Adrenal gland (tissue), 12 donors: ENCODE data around the gene FHOD3. TPM values are rescaled to one million over a fixed set of nuclear protein-coding genes. Genes with fewer than 3 reads are reported as not detected.

ENCODE experiments used
- DNase-seq, 7 donors: peaks; one replicate each; pipeline ENCODE4 v3.0.0-alpha.2; 2019 to 2020
- H3K27ac ChIP-seq, 5 donors: fragments of 200-600 bp; sonication (generic) in 4 of 5; 1 replicate in 3 of 5; 2 replicates in 2 of 5; pipeline versions ENCODE4 v1.5.1 to v1.8.0; 2016 to 2020; ENCODE audit warnings: mild to moderate bottlenecking in 1 of 5
- H3K27me3 ChIP-seq: fragments of 200-600 bp; 2 replicates; pipeline ENCODE4 v1.8.0; 2021
- H3K36me3 ChIP-seq, 2 donors: fragments of 200-600 bp; replicated peaks in 1 of 2; 1 replicate in 1 of 2; 2 replicates in 1 of 2; pipeline versions ENCODE4 v1.5.1 to v1.8.0; 2018 to 2022
- H3K4me1 ChIP-seq, 2 donors: fragments of 200-600 bp; replicated peaks in 1 of 2; 1 replicate in 1 of 2; 2 replicates in 1 of 2; pipeline versions ENCODE4 v1.5.1 to v1.8.0; 2018 to 2021
- H3K4me3 ChIP-seq, 4 donors: fragments of 200-600 bp; sonication (generic) in 3 of 4; one replicate each; pipeline ENCODE4 v1.5.1; 2016 to 2018
- H3K9me3 ChIP-seq, 3 donors: fragments of 200-600 bp; sonication (generic) in 1 of 3; replicated peaks in 1 of 3; 1 replicate in 2 of 3; 2 replicates in 1 of 3; pipeline versions ENCODE4 v1.5.1 to v1.8.0; 2016 to 2021
- POLR2A ChIP-seq, 2 donors: fragments of 450-650 bp; IDR thresholded peaks; one replicate each; pipeline ENCODE4 v1.6.1; 2017; ENCODE audit warnings: antibody characterized with exemption in 2 of 2, mild to moderate bottlenecking in 2 of 2, moderate library complexity in 1 of 2
- WGBS, 4 donors: extraction: QIAGEN DNeasy Blood & Tissue Kit in 2 of 4; methylation state at CpG; one replicate each; pipeline versions ENCODE4 v1.1.5 to v1.1.7; 2013 to 2017; 5-methylcytosine and 5-hydroxymethylcytosine counted together
- intact Hi-C, 2 donors: fragments of 100-400 bp; cut with DNase I; formaldehyde crosslinking; loops; one replicate each; pipeline versions ENCODE4 v1.14.1 to v1.15.0; 2022 to 2023
- polyA plus RNA-seq, 3 donors: library from polyadenylated mRNA; stranded (reverse); fragments of 200-250 nt in 2 of 3; fragments of 350-450 nt in 1 of 3; fragmentation: Illumina TruSeq in 1 of 3; extraction: RNeasy Lipid Tissue Mini Kit (QIAGEN cat#74804) in 1 of 3; gene quantifications; one replicate each; pipeline ENCODE4 v1.2.3, GENCODE V29; 2013 to 2014
- total RNA-seq, 9 donors: library from RNA; depleted of rRNA in 4 of 9; stranded (reverse); fragments of >200 nt in 4 of 9; fragments of 120-200 nt in 1 of 9; fragmentation: NEBNext Ultra II Directional in 1 of 9; extraction: Animal tissue kit (Norgen Biotek cat#: 25700) in 1 of 9; gene quantifications; one replicate each; pipeline versions ENCODE4 v1.1.0 to v1.2.4, GENCODE V29; 2013 to 2023
- TF ChIP-seq, protein P1 (sequence below), 6 experiments: fragments of 450-650 bp in 4 of 6; fragments of 200-600 bp in 2 of 6; sonication (generic) in 1 of 6; IDR thresholded peaks; 1 replicate in 5 of 6; 2 replicates in 1 of 6; pipeline versions ENCODE4 v1.5.1 to v1.8.0; 2016 to 2021; ENCODE audit warnings: antibody characterized with exemption in 6 of 6, mild to moderate bottlenecking in 2 of 6, moderate library complexity in 1 of 6
- donor health status: healthy with polysubstance abuse.
- donor health status: Bipolar disorder and iron deficiency.
- donor health status: DM: yes; HTN: yes; CAD: no.
- donor health status: DM: no; HTN: no; CAD: no.
- donor health status: DM: no; HTN: no; CAD: no.
- donor health status: DM: yes; HTN: yes; CAD: no.

The FHOD3 gene
- total and polyA plus RNA-seq, 12 donors = 17.5 to 87.9 (median 48.5) TPM

DNA sequence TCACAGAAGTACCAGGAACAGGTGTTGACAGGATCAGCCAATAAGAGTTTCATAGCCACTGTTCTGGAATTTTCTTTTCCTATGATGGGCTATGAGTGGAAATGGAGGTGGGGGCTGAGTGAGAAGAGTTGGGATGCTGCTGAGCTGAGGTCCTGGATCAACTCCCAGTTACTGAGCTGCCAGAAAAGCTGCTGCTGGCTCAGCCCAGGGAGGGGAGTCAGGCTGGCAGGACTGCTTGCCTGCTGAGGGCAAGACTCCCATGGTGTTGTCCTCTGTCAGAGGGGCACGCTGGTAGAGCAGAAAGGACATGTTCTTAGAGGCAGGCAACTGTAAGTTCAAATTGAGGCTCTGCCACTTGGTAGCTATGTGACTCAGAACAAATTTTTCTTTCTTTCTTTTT is 519.5 kb downstream of the FHOD3 start:
- WGBS, 4 donors = 89 to 100% (median 97%) methylated on average over 1 of the region's 1 CpG
- no peak for DNase-seq
- Histone ChIP-seq H3K4me3 (no peak overlapping the region), H3K27me3 (no peaks in the 10 kb centered on the region), H3K36me3 (peaks cover 0 to 17% of the 10 kb centered on the region in 2 donors), H3K9me3 (no peaks in the 10 kb centered on the region), H3K27ac (no peak overlapping the region), H3K4me1 (peaks cover 5 to 13% of the 10 kb centered on the region in 2 donors)
- intact Hi-C loops = no loop called here
- TF ChIP-seq, protein P1, sequence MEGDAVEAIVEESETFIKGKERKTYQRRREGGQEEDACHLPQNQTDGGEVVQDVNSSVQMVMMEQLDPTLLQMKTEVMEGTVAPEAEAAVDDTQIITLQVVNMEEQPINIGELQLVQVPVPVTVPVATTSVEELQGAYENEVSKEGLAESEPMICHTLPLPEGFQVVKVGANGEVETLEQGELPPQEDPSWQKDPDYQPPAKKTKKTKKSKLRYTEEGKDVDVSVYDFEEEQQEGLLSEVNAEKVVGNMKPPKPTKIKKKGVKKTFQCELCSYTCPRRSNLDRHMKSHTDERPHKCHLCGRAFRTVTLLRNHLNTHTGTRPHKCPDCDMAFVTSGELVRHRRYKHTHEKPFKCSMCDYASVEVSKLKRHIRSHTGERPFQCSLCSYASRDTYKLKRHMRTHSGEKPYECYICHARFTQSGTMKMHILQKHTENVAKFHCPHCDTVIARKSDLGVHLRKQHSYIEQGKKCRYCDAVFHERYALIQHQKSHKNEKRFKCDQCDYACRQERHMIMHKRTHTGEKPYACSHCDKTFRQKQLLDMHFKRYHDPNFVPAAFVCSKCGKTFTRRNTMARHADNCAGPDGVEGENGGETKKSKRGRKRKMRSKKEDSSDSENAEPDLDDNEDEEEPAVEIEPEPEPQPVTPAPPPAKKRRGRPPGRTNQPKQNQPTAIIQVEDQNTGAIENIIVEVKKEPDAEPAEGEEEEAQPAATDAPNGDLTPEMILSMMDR (IDR thresholded peaks at IDR 0.05) = no peak
- TF ChIP-seq POLR2A (IDR thresholded peaks at IDR 0.05) = no peak

DNA sequence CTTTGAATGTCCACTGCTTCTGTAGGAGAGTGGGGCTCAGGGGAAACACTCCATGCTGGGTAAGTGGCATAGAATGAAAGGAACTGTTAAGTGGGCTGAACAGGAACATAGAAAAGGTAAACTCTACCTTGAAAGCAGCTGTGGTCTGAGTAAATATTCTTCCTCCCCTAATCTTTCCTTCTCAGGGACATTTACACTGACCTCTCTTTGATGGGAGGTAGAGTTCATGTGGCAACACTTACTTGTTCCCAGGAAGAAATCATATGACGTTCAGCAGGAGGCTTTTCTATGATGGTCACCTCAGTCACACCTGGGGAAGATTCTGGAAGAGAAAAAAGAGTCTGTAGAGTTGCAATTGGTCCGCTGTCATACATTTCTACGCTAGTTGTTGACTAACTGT is 521.1 kb downstream of the FHOD3 start:
- TF ChIP-seq, protein P1 (IDR thresholded peaks at IDR 0.05) = no peak
- no peak for TF ChIP-seq POLR2A (IDR thresholded peaks at IDR 0.05)

DNA sequence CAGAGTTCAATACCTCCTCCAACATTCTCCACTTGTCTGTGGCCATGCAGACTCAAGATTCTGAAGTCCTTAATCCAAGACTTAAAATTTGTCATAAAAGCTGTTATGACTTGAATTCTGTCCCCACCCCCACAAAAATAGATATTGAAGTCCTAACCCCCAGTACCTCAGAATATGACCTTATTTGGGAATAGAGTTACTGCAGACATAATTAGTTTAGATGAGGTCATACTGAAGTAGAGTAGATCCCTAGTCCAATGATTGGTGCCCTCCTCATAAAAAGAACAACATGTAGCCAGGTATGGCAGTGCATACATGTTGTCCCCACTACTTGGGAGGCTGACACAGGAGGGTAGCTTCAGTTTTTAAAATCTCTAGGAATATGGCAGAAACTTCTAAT is 522.1 kb downstream of the FHOD3 start:
- intact Hi-C loops = no loop called here
- Histone ChIP-seq H3K27me3 (no peaks in the 10 kb centered on the region), H3K36me3 (peaks cover 0 to 17% of the 10 kb centered on the region in 2 donors)

More for the DNA sequence above, 521.1 kb downstream of the FHOD3 start:
- intact Hi-C loops = no loop called here
- DNase-seq = no peak
- Histone ChIP-seq H3K27ac (no peak overlapping the region), H3K4me1 (no peaks in the 10 kb centered on the region), H3K4me3 (no peak overlapping the region), H3K36me3 (peaks cover 0 to 17% of the 10 kb centered on the region in 2 donors), H3K27me3 (no peaks in the 10 kb centered on the region), H3K9me3 (no peaks in the 10 kb centered on the region)
- WGBS, 4 donors = 90 to 98% (median 95%) methylated on average over 3 of the region's 3 CpGs

DNA sequence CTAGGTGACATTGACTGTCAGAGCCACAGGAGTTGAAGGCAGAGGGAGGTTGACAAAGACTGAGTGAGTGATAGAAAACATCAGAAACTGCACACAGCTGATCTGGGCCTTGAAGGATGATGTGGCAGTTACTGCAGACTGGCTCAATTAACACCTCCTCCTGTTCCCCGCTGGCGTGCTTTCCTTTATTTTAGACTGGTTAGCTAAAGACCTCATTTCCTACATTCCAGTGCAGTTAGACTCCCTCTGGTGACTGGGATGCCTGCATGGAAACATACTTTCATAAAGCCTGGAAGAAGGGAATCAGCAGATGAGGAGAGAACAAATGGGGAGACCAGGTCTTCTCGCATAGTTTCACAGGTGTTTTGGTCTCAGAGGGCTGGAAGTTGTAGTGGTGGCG is 524.2 kb downstream of the FHOD3 start:
- 97 to 99% (median 98%) methylated on average over 4 of the region's 4 CpGs for WGBS, 4 donors

More for the DNA sequence above, 522.1 kb downstream of the FHOD3 start:
- Histone ChIP-seq H3K9me3 (no peaks in the 10 kb centered on the region), H3K27ac (no peak overlapping the region), H3K4me1 (no peaks in the 10 kb centered on the region), H3K4me3 (no peak overlapping the region)
- TF ChIP-seq, protein P1 (IDR thresholded peaks at IDR 0.05) = no peak
- TF ChIP-seq POLR2A (IDR thresholded peaks at IDR 0.05) = no peak
- DNase-seq = no peak

More for the DNA sequence above, 524.2 kb downstream of the FHOD3 start:
- no peak for TF ChIP-seq POLR2A (IDR thresholded peaks at IDR 0.05)
- TF ChIP-seq, protein P1 (IDR thresholded peaks at IDR 0.05) = no peak
- no peak overlapping the region for H3K4me3 ChIP-seq
- H3K9me3 ChIP-seq = no peaks in the 10 kb centered on the region
- peaks cover 0 to 14% of the 10 kb centered on the region in 2 donors for H3K36me3 ChIP-seq
- no peaks in the 10 kb centered on the region for H3K27me3 ChIP-seq
- no peak for DNase-seq
- no peaks in the 10 kb centered on the region for H3K4me1 ChIP-seq
- no peak overlapping the region for H3K27ac ChIP-seq
- intact Hi-C loops = no loop called here
